NK-92 (cell line): Measurements from ENCODE around the gene NR1H4.
"Not testable (repeated sequence)": the region's sequence is repeated elsewhere in the genome, so short reads cannot be mapped to it uniquely, and the experiment has no call there.

Experiments
- DNase-seq: peaks from one replicate; lab custom pipeline; 2025; ENCODE audit not compliant: unreplicated experiment; lab: John Stamatoyannopoulos, UW

Gene NR1H4

DNA sequence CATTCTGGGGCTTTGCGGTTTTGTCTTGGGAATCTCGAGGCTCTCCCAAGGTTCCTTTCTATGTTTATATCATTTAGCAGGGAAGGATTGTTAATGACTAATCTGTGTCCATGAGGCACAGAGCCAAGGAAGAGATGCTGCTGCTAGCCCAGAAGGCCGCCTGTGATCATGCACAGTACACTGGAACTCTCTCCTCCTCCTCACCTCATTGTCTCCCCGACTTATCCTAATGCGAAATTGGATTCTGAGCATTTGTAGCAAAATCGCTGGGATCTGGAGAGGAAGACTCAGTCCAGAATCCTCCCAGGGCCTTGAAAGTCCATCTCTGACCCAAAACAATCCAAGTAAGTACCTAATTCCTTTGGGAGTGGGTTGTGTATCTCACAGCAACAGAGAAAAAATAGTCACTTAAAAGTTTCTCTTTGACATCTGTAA lies at the start of gene NR1H4:
TSS of gene NR1H4 (plus strand) at position 151 of the 435 bp plus-strand sequence. CDS start 19,458 bp downstream, outside the sequence.
- DNase-seq: no peak

DNA sequence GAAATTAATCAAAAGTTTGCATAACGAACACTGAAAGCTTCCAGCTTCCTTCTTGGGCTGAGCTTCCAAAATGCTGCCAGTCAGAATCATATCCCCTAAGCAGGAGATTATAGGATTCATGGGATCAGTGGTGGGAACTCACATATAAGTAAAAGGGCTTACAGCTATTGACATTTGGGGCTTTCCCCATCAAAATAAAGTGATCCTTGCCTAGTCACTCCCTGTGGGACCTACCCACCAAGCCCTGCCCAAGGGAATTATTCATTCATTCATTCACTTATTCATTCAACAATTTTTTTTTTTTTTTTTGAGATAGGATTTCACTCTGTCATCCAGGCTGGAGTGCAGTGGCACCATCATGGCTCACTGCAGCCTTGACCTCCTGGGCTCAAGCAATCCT lies 47.5 kb upstream of the NR1H4 start:
- no peak for DNase-seq

DNA sequence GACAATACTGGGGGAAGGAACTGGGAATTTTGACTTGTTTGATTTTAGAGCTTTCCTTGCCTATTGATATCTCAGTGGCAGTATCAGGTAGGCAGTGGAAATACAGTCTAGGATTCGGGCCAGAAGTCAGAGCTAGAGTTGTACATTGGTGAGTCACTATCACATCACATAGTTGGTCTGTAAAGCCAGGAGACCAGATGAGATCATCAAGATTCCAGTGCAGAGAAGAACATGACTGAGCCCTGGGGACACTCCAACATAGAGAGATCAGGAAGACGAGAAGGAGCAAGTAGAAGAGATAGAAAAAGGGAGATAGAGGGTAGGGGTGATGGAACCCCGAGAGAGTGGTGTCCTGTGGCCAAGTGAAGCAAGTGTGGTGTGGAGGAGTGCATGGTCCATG lies 46.6 kb upstream of the NR1H4 start:
- DNase-seq: no peak

DNA sequence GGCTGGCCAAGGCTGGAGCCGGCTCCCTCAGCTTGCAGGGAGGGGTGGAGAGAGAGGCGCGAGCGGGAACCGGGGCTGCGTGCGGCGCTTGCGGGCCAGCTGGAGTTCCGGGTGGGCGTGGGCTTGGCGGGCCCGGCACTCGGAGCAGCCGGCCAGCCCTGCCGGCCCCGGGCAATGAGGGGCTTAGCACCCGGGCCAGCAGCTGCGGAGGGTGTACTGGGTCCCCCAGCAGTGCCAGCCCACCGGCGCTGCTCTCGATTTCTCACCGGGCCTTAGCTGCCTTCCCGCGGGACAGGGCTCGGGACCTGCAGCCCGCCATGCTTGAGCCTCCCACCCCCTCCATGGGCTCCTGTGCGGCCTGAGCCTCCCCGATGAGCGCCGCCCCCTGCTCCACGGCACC lies 43.4 kb upstream of the NR1H4 start:
- not testable (repeated sequence) for DNase-seq

DNA sequence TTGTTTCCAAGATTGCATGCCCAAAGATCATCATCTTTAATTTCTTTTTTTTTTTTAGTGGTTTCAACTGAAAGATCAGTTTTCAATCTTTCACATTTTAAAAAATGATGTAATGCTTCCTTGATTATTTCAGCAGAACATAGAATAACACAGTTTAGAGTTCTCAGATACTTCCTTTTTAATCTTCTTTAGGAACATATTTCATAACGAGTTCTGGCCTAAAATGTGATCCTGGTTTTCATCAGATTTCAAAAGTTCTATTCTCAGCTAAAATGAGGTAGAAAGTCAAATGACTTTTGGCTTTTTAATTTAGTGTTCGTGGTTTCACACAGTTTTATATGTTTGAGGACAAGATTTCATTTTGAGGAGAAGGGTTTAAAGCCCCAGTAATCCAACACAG lies 40.0 kb upstream of the NR1H4 start:
- DNase-seq: no peak

DNA sequence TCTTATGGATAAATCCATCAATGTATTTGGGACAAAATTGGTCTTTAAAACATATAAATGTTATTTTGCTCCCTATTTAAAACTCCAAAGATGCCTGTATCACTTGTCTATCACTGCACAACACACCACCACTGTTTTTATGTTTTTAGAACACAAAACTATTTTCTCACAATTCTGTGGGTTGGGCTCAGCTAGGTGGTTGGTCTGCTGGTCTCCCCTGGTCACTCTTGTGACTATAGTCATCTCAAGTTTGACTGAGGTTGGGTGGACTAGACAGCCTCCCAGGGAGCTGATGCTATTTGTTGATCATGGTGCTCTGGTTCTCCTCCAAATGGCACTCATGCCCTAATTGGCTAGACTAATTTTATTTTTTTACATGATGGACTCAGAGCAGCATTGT lies 39.5 kb upstream of the NR1H4 start:
- no peak for DNase-seq

DNA sequence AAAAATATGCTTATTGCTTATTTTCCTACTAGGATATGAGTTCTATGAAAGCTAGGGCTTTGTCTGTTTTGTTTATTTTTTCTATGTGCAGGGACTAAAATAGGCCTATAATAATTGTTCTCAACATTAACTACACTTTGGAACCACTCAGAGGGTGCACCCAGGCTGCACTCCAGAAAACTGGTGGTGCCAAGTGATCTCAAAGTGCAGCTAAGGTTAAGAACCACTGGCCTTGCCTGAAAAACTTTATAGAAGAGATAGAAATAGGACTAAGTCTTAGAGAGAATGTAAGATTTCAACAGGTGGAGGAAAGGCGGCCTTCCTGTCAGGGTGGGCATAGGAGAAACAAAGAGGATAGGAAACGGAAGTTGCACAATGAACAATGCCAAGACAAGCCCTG lies 37.7 kb upstream of the NR1H4 start:
- no peak for DNase-seq

DNA sequence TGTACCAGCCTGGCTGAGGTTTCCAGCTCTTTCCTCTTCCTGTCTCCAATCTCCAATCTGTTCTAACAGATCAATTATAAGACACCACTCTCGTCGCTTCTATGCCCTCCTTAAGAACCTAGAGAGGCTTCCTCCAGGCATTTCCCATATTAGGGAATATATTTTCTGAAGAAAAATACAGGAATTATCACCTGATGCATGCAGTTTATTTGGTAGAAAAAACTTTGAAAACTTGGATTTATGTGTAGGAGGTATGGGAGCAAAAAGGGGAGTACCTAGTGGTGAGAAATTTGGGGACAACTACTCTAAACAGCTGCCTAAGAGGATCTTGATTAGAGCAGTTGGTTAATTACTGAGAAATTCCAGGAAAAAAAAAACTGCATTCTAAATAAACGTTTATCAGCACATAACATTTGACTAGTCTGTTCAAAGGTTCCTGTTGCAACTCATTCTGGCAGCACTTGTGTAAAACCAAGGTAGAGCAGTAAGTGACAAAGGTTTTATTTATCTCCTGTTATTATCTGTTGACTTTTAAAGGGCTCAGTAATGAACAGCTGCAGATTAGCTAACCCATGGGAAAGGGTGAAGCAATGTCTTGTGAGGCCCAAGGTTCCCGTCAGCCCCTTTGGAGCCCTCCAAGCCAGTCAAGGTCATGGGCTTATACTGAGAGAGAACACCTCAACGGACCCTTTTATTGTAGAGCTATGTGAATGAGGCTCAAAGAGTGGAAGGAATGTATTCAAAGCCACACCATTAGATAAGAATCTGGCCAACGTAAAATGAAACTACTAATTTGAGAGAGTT lies 36.4 kb upstream of the NR1H4 start:
- DNase-seq: no peak

DNA sequence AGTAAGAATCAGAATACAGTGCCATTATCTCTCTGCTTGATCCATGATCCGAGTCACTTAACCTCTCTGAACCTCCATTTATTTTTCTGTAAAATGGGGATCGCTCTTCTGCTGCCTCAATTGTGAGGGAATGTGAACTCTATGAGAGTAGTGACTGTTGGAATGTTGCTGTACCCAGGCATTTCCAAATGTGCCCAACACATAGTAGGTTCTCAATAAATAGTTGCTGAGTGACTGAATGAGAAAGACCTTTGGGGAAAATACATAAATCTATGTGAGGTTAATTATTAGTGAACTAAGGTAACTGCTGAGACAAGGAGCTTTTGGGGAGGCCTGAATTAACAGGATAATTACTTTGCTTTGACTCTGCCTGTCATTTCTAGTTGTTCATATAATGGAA lies 33.9 kb upstream of the NR1H4 start:
- DNase-seq: no peak

DNA sequence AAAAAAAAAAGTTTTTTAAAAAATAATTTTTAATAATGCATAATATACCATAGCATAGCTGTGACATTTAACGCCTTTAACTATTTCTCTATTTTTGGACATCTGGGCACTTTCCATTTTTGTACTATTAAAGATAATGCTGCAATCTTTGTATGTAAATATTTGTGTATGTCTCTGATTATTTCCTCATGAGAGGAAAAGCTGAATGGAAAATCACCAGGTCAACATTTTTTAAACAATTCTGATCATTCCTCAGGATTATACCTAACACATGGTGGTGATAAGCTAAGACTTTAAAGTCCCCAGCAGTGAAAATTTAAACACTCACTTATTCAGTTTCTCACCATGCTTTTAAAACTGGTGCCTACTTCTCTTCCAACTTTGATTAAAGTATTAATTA lies 31.3 kb upstream of the NR1H4 start:
- no peak for DNase-seq

DNA sequence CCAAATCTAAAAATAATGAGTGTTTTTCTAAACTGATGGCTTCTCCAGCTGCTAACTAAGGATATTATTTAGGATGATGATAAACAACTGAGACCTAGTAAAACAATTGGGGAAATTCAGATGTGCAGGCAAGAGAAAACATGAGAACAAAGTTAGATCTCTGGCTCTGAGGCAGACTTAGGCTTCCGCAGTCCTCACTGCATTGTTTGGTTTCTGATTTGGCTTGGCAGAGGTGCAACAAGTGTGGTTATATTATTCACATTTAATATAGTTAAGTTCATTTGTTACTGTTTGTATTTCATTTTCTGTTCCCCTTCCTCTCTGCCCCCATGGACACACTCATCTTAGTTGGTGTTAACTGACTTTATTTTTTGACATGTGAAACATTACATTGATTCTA lies 30.2 kb upstream of the NR1H4 start:
- no peak for DNase-seq

DNA sequence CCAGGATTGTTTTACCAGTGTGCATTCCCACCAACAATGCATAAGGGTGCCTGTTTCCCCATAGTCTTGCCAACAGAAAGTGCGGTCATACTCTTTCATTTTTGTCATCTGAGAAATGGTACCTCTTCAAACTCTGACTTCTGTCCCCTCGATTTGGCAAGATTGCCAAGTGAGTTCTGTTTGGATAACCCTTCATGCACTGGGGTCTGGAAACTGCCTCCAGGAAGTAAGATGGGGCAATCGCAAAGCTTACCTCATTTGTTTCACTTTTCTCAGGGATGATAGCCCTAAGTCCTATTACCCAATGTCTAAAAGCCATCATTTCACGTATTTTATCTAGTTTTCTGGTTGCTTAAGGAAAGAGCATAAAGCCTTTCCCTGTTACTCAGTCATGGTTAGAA lies 28.6 kb upstream of the NR1H4 start:
- DNase-seq: no peak

DNA sequence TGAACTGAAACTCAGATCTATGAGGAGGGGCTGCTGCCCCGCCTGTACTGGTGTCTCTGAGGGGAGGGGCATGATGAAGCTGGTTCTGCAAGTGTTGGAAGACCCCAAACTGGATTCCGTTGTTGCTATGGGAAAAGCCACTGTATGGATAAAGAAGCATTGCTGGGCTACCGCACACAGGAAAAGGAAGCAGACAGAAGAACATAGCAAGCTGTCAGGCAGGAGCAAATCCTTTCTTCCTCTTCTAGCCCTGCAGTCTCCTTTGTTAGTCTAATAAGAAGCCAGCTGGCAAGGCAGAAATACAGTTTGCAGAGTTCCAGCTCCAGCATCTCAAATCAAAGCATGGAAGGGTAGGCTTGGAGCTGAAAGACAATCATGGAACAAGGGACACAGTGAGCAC lies 26.3 kb upstream of the NR1H4 start:
- DNase-seq: no peak

DNA sequence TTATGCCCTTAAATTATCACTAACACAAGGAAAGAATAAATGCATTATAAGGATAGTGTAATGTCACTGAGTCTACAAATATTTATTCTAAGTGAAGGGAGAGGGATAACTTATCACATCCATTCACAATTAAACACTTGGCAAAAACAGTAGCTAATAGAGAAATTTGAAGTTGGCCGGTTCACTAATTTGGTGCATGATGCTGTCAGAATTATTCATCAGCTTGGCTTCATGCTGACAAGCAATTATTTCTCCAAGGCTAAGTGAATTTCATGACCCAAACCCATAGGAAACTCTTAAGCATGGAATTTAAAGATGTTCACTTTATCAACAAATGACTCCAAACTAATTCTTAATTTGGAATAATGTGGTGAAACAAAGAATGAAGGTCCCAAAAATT lies 25.0 kb upstream of the NR1H4 start:
- no peak for DNase-seq

DNA sequence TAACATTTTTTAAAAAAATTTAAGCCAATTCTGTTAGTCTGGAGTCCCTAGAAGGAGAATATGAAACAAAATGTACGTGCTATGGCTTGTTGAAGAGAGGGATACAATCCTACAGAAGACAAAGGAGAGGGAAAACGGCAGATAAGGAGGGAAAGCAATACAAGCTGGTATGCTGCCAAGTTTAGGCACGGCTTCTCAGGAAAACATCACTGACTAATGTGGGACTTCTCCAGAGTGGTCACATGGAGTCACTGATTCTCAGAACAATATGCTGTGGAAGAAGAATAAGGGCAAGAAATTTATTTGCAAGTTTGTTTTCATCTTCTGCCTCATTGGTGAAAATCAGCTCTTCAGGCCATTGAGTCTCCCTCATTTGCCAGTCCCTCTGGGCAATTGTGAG lies 22.9 kb upstream of the NR1H4 start:
- DNase-seq: no peak

DNA sequence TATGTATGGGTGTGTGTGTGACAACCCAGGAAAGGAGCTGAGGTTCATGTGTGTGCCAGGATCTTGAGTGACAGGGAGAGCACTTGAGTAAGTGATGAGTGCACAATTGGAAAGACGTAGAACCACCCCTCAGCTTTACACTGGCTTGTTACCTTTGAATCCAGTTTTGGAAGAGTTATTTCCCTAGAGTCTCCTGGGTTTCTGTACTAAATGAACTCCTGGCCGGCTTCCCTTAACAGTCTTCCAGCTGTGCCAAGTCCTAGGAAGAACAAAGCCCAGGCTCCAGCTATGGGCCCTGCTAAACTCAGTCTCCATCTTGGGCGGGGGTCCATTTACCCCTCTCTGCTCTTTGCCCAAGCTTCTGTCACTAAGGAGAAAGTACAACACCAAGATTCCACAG lies 19.7 kb upstream of the NR1H4 start:
- DNase-seq: no peak

DNA sequence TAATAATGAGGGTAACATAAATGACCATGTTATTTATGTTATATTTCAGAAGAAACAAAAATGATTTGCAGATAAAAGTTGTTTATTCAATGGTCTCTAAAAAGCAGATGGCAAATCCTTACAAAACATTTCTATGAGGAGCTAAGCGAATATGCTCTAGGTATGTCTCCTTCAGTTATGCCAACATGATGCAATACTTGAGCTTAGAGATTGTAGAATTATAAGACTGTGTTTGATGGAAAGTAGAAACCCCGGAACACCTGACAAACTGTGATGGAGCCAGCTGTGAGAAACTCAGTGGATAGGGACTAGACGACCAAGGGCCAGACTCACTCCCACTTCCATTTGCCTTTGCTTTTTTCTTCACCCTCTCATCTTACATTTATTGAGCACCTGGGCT lies 17.8 kb upstream of the NR1H4 start:
- no peak for DNase-seq

DNA sequence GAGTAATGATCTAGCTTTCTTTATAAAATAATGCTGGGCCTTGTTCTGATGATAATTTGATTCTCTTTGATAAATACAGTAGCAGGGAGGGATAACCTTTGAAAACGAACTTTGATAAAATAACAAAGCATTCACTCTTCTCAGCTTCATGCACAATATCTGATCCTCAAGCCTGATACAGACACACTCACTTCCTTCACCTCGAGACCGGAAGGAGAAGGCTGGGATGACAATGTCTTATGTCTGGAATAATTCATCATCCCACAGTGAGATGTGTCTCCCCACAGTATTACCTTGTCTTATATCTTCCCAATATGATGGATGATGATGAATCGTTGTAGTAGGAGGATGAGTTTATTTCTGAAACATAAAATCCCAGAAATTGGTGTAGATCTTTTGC lies 15.5 kb upstream of the NR1H4 start:
- DNase-seq: no peak

DNA sequence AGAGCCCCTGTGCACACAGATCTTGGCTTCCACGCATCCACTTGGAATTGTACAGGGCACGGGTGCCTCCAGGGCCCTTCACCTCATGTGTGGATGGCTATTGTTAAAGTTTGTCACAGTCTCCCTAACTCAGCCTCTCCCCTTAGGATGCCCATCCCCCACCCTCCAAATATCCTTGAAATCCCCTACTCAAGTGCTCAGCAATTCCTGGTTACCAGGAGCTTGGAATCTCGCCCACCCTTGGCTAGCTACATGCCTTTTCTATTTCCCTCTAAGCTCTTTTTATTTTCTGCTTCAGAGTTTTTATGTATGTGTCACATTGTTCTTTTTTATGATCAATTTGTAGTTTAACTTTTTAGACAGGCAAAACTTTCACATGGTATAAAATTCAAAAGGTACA lies 13.0 kb upstream of the NR1H4 start:
- no peak for DNase-seq

DNA sequence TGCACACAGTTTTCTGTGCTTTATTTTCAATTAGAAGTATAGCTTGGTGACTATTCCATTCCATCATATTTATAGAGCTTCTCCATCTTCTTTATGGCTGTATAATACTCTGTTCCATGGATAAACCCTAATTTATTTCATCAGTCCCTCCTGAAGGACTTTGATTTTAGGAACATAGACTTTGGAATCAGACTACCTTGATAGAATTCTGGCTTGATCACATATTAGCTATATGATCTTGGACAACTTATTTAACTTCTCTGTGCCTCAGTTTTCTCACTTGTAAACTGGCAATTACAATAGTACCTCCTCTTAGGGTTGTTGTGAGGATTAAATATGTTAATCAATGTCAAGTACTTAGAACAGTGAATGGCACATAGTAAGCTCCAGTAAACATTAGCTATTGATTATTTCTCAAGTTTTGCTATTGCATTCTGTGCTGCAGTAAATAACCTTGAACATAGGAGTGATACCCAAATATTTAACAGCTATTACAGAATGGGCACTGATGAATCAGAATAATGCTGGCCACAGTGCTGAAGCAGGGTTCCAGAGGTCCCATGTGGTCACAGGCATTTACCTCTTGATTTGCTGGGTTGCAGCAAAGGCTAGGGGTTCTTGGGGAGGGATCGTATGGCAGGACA lies 12.2 kb upstream of the NR1H4 start:
- no peak for DNase-seq

DNA sequence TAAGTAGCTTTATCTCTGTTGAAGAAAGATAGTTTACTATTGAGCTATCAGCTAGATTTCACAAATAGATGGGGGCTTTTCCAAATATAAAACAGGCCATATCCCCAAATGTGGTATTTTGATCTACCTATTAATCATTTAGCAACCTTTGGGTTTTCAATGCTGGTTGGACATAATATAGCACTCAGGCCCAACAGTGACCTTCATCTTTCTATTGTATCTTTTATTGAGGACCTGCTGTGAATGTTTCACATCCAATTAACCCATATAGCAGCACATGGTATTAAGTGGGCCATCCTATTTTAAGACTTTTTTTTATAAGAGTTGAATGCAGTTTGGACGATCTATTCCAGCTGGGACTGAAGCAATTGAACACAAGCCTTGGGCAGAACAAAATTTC lies 10.0 kb upstream of the NR1H4 start:
- no peak for DNase-seq

DNA sequence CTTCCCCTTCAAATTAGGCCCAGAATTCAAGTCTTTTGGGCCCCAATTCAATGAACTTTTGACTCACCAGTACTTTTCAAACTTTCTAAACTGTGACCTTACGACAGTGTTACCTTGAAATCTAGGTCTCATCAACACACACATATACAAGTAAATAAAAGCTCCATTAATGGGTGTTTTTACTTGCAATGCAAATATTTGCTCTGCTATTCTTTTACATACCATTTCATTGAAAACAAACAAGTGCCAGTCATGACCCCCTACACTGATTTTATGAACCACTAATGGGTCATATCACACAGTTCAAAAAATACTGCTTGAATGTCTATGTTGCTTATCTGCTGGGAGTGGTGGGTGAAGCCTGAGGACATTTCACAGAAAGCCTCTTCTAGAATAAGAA lies 9.1 kb upstream of the NR1H4 start:
- no peak for DNase-seq

DNA sequence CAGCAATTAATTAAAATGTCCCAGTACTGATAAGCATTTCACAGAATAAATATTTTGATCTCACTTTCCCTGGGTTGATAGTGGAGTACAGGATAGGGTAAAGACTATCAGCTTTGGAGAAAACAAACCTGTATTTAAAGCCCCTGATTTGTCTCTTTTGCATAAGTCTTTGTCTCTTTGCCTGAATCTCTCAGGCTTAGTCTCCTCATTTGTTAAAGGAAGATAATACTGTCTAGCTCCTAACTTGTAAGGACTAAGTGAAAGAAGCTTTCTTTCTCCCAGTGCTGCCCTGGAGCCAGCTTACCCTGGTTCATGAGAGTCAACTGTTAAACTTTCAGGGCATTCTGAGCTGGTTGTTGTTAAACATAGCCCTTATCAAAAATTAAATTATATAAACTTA lies 5.5 kb upstream of the NR1H4 start:
- DNase-seq: no peak
